NCI-H446 (cell line): ENCODE measurements around the gene CAMTA1.

Experiments
- DNase-seq, 2 experiments: peaks; one replicate each; lab custom pipeline; 2025; lab: John Stamatoyannopoulos, UW

The CAMTA1 gene

GRCh38 chr1:7432102-7432899, 647.0 kb downstream of the CAMTA1 start:
- DNase-seq, result no peak

GRCh38 chr1:7432900-7433380, 647.7 kb downstream of the CAMTA1 start:
- no peak for DNase-seq

DNA sequence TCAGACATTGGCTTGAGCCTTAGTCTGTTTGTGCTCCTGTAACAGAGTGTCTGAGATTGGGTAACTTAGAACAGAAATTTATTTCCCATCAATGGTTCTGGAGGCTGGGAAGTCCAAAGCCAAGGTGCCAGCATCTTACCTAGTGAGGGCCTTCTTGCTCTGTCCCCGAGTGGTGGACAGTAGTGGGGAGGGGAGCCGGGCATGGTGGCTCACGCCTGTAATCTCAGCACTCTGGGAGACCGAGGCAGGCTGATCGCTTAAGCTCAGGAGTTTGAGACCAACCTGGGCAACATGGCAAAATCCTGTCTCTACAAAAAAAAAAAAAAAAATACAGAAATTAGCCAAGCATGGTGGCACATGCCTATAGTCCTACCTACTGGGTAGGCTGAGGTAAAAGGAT, 649.3 kb downstream of the CAMTA1 start:
- DNase-seq, result no peak

DNA sequence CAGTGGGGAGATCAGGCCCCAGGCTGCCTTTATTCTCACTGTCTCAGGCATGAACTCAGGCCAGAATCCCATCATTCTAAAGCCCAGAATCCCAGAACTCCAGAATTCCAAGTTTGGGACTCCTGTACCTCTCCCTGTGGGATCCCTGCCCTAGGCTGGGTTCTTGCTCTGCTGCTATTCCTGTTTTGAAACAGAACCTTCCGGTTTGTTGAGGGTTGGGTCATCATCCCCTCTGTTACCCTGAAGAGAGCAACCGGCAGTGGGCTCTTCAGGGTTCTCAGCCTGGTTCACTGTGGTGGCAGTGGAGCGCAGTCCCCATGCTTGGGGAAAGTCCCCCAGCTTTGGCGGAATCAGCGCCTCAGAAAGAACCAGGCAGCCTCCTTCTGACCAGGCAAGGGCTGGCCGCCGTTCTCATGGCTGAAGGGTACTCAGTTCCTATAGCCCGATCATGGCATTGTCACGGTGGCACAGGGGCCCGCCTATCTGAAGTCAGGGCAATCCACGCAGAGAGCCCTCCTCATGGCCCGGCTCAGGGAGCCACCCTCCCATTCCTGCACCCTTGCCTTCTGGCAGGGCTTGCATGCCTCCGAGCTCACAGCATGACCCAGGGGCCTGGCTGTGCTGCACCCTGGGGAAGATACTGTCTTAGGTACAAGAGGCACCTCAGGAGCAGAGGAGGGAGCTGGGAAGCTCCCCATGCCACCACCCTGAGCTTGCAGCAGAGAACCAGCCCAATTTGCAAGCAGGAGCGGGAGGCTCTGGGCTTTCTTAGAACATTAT, 650.2 kb downstream of the CAMTA1 start:
- no peak for DNase-seq

DNA sequence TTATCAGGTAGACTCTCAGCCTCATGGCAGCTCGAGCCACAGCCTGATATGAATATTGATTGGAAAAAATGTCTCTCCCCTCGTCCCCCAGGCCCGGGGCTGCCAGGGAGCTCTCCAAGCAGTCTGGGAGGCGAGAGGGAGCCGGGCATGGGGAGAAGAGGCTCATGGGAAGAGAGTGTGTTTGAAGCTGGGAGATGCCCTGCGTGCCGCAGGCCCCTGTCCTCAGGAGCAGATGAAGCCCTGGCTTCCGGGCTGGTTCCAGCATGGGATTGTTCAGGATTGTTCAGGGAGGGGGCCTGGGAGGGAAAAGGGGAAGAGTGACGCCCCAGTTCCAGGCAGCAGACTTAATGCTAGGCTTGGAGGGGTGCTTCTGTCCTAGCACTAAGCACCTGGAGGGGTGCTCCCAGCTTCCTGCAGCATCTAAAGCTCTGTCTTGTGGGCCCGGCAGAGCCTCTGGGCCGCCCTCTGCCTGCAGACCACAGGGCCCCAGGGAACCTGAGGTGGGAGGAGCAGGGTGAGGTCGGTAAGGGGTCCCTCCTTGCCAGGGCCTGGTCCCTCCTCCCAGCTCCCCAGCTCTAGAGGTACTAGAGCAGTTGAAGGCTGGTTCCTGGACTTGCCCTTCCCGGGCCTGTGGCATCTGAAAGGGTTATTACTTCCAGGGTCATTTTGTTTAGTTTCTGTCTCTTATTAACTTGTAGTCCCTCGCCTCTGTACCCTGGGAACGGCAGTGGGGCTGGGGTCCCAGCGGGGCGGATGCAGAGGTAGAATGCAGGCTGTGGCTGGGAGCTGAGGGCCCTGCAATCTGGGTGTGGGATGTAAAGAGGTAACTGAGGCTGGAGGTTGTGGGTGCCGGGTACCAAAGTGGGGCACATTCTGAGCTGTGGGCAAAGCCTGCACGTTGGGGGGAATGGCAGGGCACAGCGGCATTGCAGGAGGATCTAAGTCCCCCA, 651.1 kb downstream of the CAMTA1 start:
- DNase-seq, result no peak

DNA sequence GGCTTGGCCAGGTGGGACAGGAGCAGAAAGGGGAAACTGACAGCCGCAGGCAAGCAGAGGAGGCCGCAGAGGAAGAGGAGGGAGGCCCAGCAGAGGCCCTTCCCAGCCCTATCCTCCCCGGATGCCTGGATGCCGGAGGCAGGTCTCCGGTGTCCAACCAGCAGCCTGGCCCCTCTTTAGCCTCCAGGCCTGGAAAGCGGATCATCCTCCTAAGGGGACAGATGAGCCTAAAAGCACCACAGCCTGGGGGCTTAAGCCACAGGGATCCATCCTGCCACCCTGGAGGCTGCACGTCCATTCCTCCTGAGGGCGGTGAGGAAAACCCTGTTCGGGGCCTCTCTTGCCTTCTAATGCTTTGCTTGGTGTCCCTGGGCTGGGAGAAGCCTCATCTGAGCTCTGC, 651.8 kb downstream of the CAMTA1 start:
- DNase-seq, result no peak

DNA sequence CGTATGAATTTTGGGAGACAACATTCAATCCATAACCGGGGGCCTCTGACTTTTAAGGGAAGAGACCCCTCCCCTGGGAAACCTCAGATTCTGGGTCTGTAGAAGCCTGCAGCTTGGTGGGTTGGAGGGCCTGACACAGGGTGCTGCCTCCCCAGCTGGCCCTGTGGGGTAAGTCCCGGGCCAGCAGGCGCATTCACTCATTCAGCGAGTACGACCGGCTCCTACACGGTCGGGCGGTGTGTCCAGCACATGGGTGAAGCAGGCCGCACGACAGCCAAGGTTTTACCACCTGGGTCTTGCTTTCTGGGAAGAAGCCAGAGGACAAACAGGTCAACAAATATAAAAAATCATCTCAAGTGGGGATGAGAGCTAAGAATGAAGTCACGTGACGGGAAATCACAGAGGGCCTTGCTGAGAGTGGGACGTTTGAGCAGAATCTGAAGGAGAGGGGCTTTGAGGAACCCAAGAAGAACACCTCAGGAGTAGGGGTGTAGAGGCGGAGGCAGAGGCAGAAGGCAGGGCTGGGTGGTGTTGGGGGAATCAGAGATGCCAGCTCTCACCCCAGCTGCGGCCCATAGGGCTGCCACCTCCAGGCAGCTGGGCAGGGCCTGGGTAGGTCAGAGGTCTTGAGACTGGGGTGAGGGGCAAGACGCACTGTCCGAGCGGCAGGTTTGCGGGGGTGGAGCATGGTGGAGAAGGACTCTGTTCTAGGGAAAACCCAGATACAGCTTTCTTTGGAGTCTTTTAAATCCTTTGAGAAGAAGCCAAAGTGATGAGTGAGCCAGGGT, 652.5 kb downstream of the CAMTA1 start:
- no peak for DNase-seq

GRCh38 chr1:7438396-7438785, 653.1 kb downstream of the CAMTA1 start:
- no peak for DNase-seq

DNA sequence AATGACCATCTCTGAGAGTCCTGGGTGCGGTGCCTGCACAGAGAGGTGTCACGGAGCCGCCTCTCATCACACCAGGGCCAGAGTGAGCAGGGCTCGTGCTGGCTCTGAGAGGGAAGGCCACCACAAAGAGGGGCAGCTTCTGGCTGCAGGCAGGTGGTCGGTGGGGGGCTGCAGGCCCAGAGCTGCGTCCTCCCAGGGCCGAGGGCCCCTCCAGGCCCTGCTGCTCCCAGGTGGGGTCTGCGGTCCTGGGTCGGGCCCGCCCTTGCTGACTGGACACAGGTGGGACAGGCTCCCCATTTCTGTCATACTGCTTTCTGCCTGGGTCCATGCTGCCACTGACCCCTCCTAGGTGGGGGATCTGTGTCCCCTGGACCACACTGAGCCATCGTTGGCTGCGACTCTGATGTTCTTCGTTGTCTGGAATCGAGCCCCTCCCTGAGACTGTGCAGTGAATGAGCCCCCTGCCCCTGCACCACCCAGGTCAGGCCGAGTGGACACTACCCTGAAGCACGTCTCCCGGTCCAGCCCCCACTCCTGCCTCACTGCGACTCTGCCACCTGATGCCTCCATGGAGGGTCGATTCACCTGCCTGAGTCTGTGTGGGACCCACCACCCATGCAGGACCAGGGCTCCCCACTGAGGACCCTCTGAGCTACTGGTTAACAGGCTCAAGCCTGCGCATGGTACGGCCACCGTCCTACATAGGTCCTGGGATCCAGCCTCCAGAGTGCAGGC, 653.8 kb downstream of the CAMTA1 start:
- DNase-seq, result no peak

DNA sequence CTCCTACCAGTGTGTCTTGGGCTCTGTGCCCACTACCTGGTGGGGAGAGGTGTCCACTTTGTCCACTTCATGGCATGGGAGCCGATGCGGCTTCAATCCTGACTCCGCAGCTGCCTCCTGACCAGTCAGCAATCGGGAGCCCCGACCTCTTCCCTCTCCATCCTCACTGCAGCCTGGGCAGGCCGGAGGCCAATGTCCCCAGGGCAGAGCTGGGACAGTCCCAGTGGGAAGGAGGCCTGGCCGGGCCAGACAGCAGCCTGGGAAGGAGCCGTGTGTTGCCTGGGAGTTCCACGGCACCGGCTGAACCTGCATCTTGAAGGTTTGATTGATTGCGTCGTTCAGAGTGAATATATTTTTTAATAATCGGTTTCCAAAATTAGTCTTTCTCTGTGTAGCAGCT, 654.9 kb downstream of the CAMTA1 start:
- DNase-seq, result no peak

DNA sequence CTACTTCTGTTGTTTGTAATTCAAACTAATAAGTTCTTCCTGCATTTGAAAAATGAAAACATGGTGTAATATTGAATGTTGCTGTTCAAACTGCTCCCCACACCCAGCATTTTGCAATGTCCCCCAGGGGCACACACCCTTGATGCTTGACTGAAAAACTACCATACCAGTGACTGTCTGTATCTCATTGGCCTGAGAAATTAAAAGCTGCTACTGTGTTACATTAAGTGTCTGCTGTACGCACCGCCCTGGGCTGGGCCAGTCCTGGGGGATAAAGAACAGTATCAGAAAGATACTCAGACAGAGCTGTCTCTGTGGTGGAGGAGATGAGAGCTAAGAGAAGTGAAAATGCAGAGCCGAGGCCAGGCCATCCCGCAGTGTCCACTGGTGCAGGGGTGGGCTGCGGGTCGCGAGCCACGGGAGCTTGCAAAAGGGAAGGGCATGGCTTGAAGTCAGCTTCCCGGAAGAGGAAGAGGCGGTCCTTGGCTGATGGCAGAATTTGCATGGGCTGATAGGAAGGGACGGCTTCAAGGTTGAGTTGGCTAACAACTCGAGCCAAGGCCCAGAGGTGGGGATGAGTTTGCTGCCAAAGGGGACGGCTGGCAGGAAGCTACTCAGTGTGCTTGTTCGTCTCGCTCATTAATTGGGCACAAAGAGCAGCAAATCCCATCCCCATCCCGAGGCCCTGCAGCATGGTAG, 656.0 kb downstream of the CAMTA1 start:
- DNase-seq, result no peak

DNA sequence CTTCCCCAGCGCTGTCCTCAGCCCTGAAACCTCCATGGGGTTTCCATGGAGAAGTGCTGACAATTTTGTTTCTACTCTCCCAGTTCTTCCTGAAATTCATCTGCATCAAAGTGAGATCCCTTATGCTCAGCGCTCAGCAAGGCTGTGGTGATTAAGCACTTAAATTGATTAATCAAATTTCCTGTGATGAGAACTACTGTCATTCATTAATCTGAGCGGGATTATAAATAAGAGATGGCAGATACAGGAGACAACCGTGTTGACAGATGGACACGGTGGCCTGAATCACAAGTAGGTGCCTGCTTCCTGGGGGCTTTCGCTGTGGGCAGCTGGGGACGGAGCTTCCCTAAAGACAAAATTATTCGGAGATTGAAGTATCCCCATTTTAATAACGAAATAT, 656.8 kb downstream of the CAMTA1 start:
- DNase-seq, result no peak

- DNase-seq, result no peak
Measured at GRCh38 chr1:7442918-7443317, 657.7 kb downstream of the CAMTA1 start.

- DNase-seq, result no peak
Measured at GRCh38 chr1:7444363-7444762, 659.1 kb downstream of the CAMTA1 start.

GRCh38 chr1:7447093-7447492, 661.8 kb downstream of the CAMTA1 start:
- peak in 1 of 2 experiments; percentile 7 for DNase-seq

DNA sequence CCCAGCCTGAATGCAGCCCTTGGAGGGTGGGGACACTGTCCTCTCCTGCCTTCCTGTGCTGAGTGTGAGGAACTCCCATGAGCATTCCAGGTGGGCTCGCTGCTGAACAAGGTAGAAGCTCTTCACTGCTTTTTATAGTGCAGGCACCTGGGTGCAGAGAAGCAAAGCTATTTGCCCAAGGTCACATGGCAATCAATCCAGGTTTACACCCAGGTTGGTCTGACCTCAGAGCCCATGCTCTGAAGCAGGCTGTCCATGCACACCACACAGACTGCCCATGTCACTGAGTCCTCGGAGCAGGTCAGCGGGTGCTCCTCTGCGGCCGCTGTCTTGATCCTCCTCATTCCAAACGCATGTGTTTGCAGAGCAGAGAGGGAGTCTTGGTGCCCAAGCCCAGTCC, 662.5 kb downstream of the CAMTA1 start:
- DNase-seq, result no peak

GRCh38 chr1:7448986-7449385, 663.7 kb downstream of the CAMTA1 start:
- DNase-seq, result no peak

GRCh38 chr1:7449750-7450149, 664.5 kb downstream of the CAMTA1 start:
- no peak for DNase-seq

GRCh38 chr1:7450838-7451237, 665.6 kb downstream of the CAMTA1 start:
- DNase-seq, result no peak

DNA sequence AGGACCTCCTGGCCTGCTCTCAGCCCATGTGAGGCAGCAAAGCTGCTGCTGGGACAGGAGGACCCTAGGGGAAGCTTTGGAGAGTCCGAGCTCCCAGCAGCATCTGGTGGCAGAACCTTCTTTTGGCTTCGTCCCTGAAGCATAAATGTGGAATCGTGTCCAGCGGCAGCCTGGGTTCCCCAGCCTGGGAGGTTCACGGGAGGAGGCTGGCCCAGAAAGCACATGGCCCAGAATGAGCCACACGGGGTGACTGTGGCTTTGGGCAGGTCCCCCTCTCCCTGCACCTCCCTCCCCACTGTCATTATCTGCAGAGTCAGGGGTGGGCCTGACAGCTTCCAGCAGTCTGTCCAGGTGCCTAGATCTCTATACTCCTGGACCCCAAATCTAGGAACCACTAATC, 667.8 kb downstream of the CAMTA1 start:
- no peak for DNase-seq
